HCT116 (cell line): ENCODE data around the gene FSIP1. TPM values are rescaled to one million over a fixed set of nuclear protein-coding genes. Genes with fewer than 3 reads are reported as not detected.

Experiments used
- ATAC-seq: fragments of 200-7000 bp; cut with Tn5 transposase; 2 replicates; pipeline ENCODE4 v1.9.1; 2020; ENCODE audit warnings: mild to moderate bottlenecking, moderate library complexity
- BruUV-seq: library from RNA; stranded (reverse); fragments of 400-500 nt; replicated peaks from 2 replicates; lab custom pipeline; 2021; lab: Mats Ljungman, UMichigan
- CTCF ChIA-PET: fragments of 300-600 bp; sonication (Branson Sonifier 250); formaldehyde crosslinking; loops from one replicate; lab custom pipeline; 2021; ENCODE audit warnings: antibody characterized with exemption; lab: Charles Lee
- POLR2A ChIA-PET: fragments of 300-600, 350-600 bp; sonication (Branson Sonifier 250); formaldehyde crosslinking; loops from one replicate; lab custom pipeline; 2021; ENCODE audit warnings: antibody characterized with exemption; lab: Charles Lee
- RAD21 ChIA-PET, 2 experiments: fragments of 300-600 bp; sonication (Branson Sonifier 250); formaldehyde crosslinking; loops; one replicate each; lab custom pipeline; 2023; ENCODE audit warnings: low total read pairs in 2 of 2; ENCODE audit not compliant: uncharacterized antibody in 2 of 2, unreplicated experiment in 2 of 2, low non-redundant PET in 1 of 2; lab: Charles Lee
- DNase-seq: peaks from one replicate; pipeline ENCODE4 v3.0.0-alpha.2; 2010; ENCODE audit warnings: low read depth, low spot score
- H2AFZ ChIP-seq: fragments of 200-600 bp; shearing (Covaris generic), sonication (generic); 2 replicates; pipeline ENCODE4 v1.6.1; 2017; ENCODE audit warnings: low read depth, mixed run types, mixed read lengths, antibody characterized with exemption, low read length; ENCODE audit not compliant: poor library complexity, severe bottlenecking
- H3K27ac ChIP-seq: 2 replicates; pipeline ENCODE4 v1.5.1; 2012; ENCODE audit warnings: low read depth, low read length
- H3K27me3 ChIP-seq: fragments of 200-600 bp; sonication (generic); 2 replicates; pipeline ENCODE4 v1.6.1; 2016; ENCODE audit warnings: mixed run types, low read length, mixed read lengths; ENCODE audit not compliant: insufficient read depth
- H3K36me3 ChIP-seq, 2 experiments: fragments of 200-500 bp in 1 of 2; fragments of 200-600 bp in 1 of 2; sonication (Bioruptor generic) in 1 of 2; sonication (generic) in 1 of 2; 2 replicates each; pipeline versions ENCODE4 v1.5.1 to v1.6.1; 2014 to 2016; ENCODE audit warnings: low read length in 2 of 2, inconsistent platforms in 1 of 2, mixed read lengths in 1 of 2, mixed run types in 1 of 2; ENCODE audit not compliant: insufficient read depth in 2 of 2, control insufficient read depth in 1 of 2
- H3K4me1 ChIP-seq, 2 experiments: fragments of 200-600 bp in 1 of 2; sonication (generic) in 1 of 2; 2 replicates each; pipeline versions ENCODE4 v1.5.1 to v1.6.1; 2012 to 2017; ENCODE audit warnings: low read length in 2 of 2, inconsistent platforms in 1 of 2, mild to moderate bottlenecking in 1 of 2, mixed read lengths in 1 of 2, mixed run types in 1 of 2, moderate library complexity in 1 of 2; ENCODE audit not compliant: insufficient read depth in 2 of 2, control insufficient read depth in 1 of 2
- H3K4me2 ChIP-seq: fragments of 200-600 bp; sonication (generic); 2 replicates; pipeline ENCODE4 v1.6.1; 2017; ENCODE audit warnings: mixed run types, low read length, mixed read lengths
- H3K4me3 ChIP-seq, 2 experiments: fragments of 200-600 bp in 1 of 2; sonication (generic) in 1 of 2; replicated peaks in 1 of 2; 2 replicates each; pipeline ENCODE4 v1.5.1; 2011 to 2016; ENCODE audit warnings: low read length in 2 of 2, control low read depth in 1 of 2, low read depth in 1 of 2, mild to moderate bottlenecking in 1 of 2, mixed read lengths in 1 of 2, mixed run types in 1 of 2
- H3K79me2 ChIP-seq: fragments of 200-600 bp; sonication (generic); 2 replicates; pipeline ENCODE4 v1.6.1; 2017; ENCODE audit warnings: mild to moderate bottlenecking, mixed run types, low read length, moderate library complexity, mixed read lengths; ENCODE audit not compliant: insufficient read depth
- H3K9ac ChIP-seq: fragments of 200-600 bp; sonication (generic); 2 replicates; pipeline ENCODE4 v1.6.1; 2016; ENCODE audit warnings: low read length, mixed read lengths
- H3K9me2 ChIP-seq: fragments of 200-600 bp; sonication (generic), shearing (Covaris generic); 2 replicates; pipeline ENCODE4 v1.6.1; 2017; ENCODE audit warnings: mixed run types, mild to moderate bottlenecking, moderate library complexity; ENCODE audit not compliant: insufficient read depth
- H3K9me3 ChIP-seq, 2 experiments: fragments of 200-500 bp in 1 of 2; fragments of 200-600 bp in 1 of 2; sonication (Bioruptor generic) in 1 of 2; sonication (generic) in 1 of 2; 2 replicates each; pipeline ENCODE4 v1.6.1; 2014 to 2017; ENCODE audit warnings: low read length in 2 of 2, mixed read lengths in 2 of 2, inconsistent platforms in 1 of 2, low read depth in 1 of 2, mild to moderate bottlenecking in 1 of 2, mixed run types in 1 of 2, moderate library complexity in 1 of 2; ENCODE audit not compliant: control insufficient read depth in 1 of 2, insufficient read depth in 1 of 2
- H4K20me1 ChIP-seq: fragments of 200-600 bp; sonication (generic), shearing (Covaris generic); 2 replicates; pipeline ENCODE4 v1.6.1; 2017; ENCODE audit warnings: mixed run types, mild to moderate bottlenecking, moderate library complexity; ENCODE audit not compliant: insufficient read depth
- ELF1 ChIP-seq: IDR thresholded peaks from 2 replicates; pipeline ENCODE4 v1.6.1; 2012; ENCODE audit warnings: low read depth, borderline replicate concordance
- EZH2 ChIP-seq: fragments of 200-600 bp; sonication (generic); IDR thresholded peaks from 2 replicates; pipeline ENCODE4 v1.6.1; 2017; ENCODE audit warnings: antibody characterized with exemption, mixed run types
- EZH2phosphoT487 ChIP-seq: fragments of 200-600 bp; IDR thresholded peaks from 2 replicates; pipeline ENCODE4 v1.6.1; 2018; ENCODE audit warnings: antibody characterized with exemption, borderline replicate concordance
- JUND ChIP-seq: IDR thresholded peaks from 2 replicates; pipeline ENCODE4 v1.6.1; 2012
- POLR2A ChIP-seq: IDR thresholded peaks from 2 replicates; pipeline ENCODE4 v1.7.0; 2011; ENCODE audit warnings: borderline replicate concordance; ENCODE audit not compliant: insufficient read depth, insufficient read length; ENCODE audit errors: extremely low read depth
- POLR2AphosphoS5 ChIP-seq: IDR thresholded peaks from 2 replicates; pipeline ENCODE4 v1.6.1; 2011; ENCODE audit warnings: mild to moderate bottlenecking, low read depth, low read length, moderate library complexity
- RAD21 ChIP-seq: IDR thresholded peaks from 2 replicates; pipeline ENCODE4 v1.6.1; 2012; ENCODE audit warnings: low read depth, mild to moderate bottlenecking
- SIN3A ChIP-seq: IDR thresholded peaks from 2 replicates; pipeline ENCODE4 v1.6.1; 2012; ENCODE audit warnings: low read depth
- SP1 ChIP-seq: IDR thresholded peaks from 2 replicates; pipeline ENCODE4 v1.6.1; 2012; ENCODE audit warnings: low read depth
- SRF ChIP-seq: IDR thresholded peaks from 2 replicates; pipeline ENCODE4 v1.6.1; 2012; ENCODE audit warnings: low read depth
- TCF7L2 ChIP-seq: IDR thresholded peaks from 2 replicates; pipeline ENCODE4 v1.7.0; 2011; ENCODE audit warnings: borderline replicate concordance, inconsistent platforms; ENCODE audit not compliant: insufficient read depth, insufficient read length; ENCODE audit errors: extremely low read depth
- YY1 ChIP-seq: IDR thresholded peaks from 2 replicates; pipeline ENCODE4 v1.6.1; 2011; ENCODE audit warnings: low read length, low read depth, moderate library complexity, mild to moderate bottlenecking; ENCODE audit not compliant: insufficient replicate concordance; ENCODE audit errors: extremely low read depth
- ZFX ChIP-seq: fragments of 450-650 bp; IDR thresholded peaks from 2 replicates; pipeline ENCODE4 v1.6.1; 2017
- ZNF274 ChIP-seq: fragments of 200-500 bp; sonication (Bioruptor generic); IDR thresholded peaks from 2 replicates; pipeline ENCODE4 v1.6.1; 2014; ENCODE audit warnings: mild to moderate bottlenecking, low read depth, low read length, inconsistent platforms
- intact Hi-C: fragments of 100-400 bp; cut with micrococcal nuclease; formaldehyde crosslinking; loops from 2 replicates; pipeline ENCODE4 v1.10.0; 2022
- total RNA-seq: library from RNA; stranded (reverse); gene quantifications from one replicate; pipeline ENCODE4 v1.2.1, GENCODE V29; 2021; ENCODE audit not compliant: unreplicated experiment
- TF ChIP-seq, protein P1 (sequence below), 3 experiments: fragments of 200-600 bp in 1 of 3; sonication (generic) in 1 of 3; IDR thresholded peaks in 2 of 3; conservative IDR thresholded peaks in 1 of 3; 2 replicates each; pipeline ENCODE4 v1.5.1; 2012 to 2017; ENCODE audit warnings: low read depth in 2 of 3, low read length in 2 of 3, antibody characterized with exemption in 1 of 3, borderline replicate concordance in 1 of 3, control low read depth in 1 of 3, mild to moderate bottlenecking in 1 of 3, mixed read lengths in 1 of 3, mixed run types in 1 of 3, moderate library complexity in 1 of 3; ENCODE audit not compliant: insufficient read depth in 1 of 3
- TF ChIP-seq, protein P2 (sequence below): IDR thresholded peaks from 2 replicates; pipeline ENCODE4 v1.6.1; 2012; ENCODE audit warnings: low read depth
- TF ChIP-seq, protein P3 (sequence below): IDR thresholded peaks from 2 replicates; pipeline ENCODE4 v1.6.1; 2011; ENCODE audit warnings: mild to moderate bottlenecking, low read length, moderate library complexity; ENCODE audit not compliant: insufficient replicate concordance; ENCODE audit errors: extremely low read depth
- TF ChIP-seq, protein P4 (sequence below): IDR thresholded peaks from 2 replicates; pipeline ENCODE4 v1.6.1; 2012

The FSIP1 gene
- total RNA-seq, 1 experiment from 2014 or later, result 0.42 TPM

DNA sequence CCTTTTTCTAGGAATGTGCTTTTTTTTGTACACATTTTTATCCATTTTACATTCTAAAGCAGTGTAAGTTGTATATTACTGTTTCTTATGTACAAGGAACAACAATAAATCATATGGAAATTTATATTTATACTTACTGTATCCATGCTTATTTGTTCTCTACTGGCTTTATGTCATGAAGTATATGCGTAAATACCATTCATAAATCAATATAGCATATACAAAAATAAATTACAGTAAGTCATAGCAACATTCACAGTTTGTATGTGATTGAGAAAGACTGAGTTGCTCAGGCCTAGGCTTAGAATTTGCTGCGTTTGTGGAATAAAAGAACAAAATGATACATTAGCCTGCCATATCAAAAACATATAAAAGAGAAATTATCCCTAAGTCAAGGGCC lies 185.3 kb downstream of the FSIP1 start:
- H3K27ac ChIP-seq, result no peak overlapping the region
- H3K9me2 ChIP-seq, result no peaks in the 10 kb centered on the region
- intact Hi-C loops, result no loop called here
- ChIA-PET POLR2A (no interaction called here), CTCF (interaction anchor here (1.4 kb wide), 1 partner anchor 159 kb away, joined by 4 read pairs; no protein-coding TSS in a partner anchor), RAD21 (no interaction called here)
- no peaks in the 10 kb centered on the region for H3K9me3 ChIP-seq
- no peak for ATAC-seq
- no peaks in the 10 kb centered on the region for H3K27me3 ChIP-seq
- H3K79me2 ChIP-seq, result no peaks in the 10 kb centered on the region
- no peak overlapping the region for H3K4me2 ChIP-seq
- H3K4me3 ChIP-seq, result no peak overlapping the region
- no TSS peak for BruUV-seq
- no peak for DNase-seq
- H3K4me1 ChIP-seq, result no peaks in the 10 kb centered on the region
- H3K36me3 ChIP-seq, result peaks cover 5 to 12% of the 10 kb centered on the region in 2 experiments; a peak in 2 of 4 replicates
- no peak for TF ChIP-seq ELF1
- no peak for TF ChIP-seq TCF7L2
- TF ChIP-seq, protein P1, sequence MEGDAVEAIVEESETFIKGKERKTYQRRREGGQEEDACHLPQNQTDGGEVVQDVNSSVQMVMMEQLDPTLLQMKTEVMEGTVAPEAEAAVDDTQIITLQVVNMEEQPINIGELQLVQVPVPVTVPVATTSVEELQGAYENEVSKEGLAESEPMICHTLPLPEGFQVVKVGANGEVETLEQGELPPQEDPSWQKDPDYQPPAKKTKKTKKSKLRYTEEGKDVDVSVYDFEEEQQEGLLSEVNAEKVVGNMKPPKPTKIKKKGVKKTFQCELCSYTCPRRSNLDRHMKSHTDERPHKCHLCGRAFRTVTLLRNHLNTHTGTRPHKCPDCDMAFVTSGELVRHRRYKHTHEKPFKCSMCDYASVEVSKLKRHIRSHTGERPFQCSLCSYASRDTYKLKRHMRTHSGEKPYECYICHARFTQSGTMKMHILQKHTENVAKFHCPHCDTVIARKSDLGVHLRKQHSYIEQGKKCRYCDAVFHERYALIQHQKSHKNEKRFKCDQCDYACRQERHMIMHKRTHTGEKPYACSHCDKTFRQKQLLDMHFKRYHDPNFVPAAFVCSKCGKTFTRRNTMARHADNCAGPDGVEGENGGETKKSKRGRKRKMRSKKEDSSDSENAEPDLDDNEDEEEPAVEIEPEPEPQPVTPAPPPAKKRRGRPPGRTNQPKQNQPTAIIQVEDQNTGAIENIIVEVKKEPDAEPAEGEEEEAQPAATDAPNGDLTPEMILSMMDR (IDR thresholded peaks at IDR 0.05 in 2 of 3, conservative IDR thresholded peaks at IDR 0.05 in 1 of 3; ENCODE audit: borderline replicate concordance in 1 of 3, insufficient read depth in 1 of 3, low read depth in 2 of 3, low read length in 2 of 3), result no peak
- TF ChIP-seq SIN3A, result no peak
- TF ChIP-seq POLR2AphosphoS5, result no peak
- TF ChIP-seq, protein P2, sequence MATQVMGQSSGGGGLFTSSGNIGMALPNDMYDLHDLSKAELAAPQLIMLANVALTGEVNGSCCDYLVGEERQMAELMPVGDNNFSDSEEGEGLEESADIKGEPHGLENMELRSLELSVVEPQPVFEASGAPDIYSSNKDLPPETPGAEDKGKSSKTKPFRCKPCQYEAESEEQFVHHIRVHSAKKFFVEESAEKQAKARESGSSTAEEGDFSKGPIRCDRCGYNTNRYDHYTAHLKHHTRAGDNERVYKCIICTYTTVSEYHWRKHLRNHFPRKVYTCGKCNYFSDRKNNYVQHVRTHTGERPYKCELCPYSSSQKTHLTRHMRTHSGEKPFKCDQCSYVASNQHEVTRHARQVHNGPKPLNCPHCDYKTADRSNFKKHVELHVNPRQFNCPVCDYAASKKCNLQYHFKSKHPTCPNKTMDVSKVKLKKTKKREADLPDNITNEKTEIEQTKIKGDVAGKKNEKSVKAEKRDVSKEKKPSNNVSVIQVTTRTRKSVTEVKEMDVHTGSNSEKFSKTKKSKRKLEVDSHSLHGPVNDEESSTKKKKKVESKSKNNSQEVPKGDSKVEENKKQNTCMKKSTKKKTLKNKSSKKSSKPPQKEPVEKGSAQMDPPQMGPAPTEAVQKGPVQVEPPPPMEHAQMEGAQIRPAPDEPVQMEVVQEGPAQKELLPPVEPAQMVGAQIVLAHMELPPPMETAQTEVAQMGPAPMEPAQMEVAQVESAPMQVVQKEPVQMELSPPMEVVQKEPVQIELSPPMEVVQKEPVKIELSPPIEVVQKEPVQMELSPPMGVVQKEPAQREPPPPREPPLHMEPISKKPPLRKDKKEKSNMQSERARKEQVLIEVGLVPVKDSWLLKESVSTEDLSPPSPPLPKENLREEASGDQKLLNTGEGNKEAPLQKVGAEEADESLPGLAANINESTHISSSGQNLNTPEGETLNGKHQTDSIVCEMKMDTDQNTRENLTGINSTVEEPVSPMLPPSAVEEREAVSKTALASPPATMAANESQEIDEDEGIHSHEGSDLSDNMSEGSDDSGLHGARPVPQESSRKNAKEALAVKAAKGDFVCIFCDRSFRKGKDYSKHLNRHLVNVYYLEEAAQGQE, result no peak
- no peak for TF ChIP-seq ZNF274
- TF ChIP-seq, protein P3, sequence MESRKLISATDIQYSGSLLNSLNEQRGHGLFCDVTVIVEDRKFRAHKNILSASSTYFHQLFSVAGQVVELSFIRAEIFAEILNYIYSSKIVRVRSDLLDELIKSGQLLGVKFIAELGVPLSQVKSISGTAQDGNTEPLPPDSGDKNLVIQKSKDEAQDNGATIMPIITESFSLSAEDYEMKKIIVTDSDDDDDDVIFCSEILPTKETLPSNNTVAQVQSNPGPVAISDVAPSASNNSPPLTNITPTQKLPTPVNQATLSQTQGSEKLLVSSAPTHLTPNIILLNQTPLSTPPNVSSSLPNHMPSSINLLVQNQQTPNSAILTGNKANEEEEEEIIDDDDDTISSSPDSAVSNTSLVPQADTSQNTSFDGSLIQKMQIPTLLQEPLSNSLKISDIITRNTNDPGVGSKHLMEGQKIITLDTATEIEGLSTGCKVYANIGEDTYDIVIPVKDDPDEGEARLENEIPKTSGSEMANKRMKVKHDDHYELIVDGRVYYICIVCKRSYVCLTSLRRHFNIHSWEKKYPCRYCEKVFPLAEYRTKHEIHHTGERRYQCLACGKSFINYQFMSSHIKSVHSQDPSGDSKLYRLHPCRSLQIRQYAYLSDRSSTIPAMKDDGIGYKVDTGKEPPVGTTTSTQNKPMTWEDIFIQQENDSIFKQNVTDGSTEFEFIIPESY, result no peak
- no peak for TF ChIP-seq EZH2
- no peak for TF ChIP-seq EZH2phosphoT487
- no peak for TF ChIP-seq RAD21
- TF ChIP-seq, protein P4, sequence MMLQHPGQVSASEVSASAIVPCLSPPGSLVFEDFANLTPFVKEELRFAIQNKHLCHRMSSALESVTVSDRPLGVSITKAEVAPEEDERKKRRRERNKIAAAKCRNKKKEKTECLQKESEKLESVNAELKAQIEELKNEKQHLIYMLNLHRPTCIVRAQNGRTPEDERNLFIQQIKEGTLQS, result no peak
- TF ChIP-seq SRF, result no peak
- no peak for TF ChIP-seq SP1
- TF ChIP-seq ZFX, result no peak
- TF ChIP-seq POLR2A, result no peak
- TF ChIP-seq JUND, result no peak
- no peak for TF ChIP-seq YY1
- no peak overlapping the region for H2AFZ ChIP-seq
- H3K9ac ChIP-seq, result no peak overlapping the region
- H4K20me1 ChIP-seq, result no peaks in the 10 kb centered on the region
